Measurements from ENCODE around the gene MFN2. TPM values are rescaled to one million over a fixed set of nuclear protein-coding genes. Genes with fewer than 3 reads are reported as not detected.

MFN2 gene
- total RNA-seq (100 to 1,000 TPM in 2 of 4 donors, 10 to 100 TPM in 2; 83.9 to 121 (median 96.9) TPM), polyA plus RNA-seq (10 to 100 TPM; 33.0 to 61.5 (median 58.0) TPM)

- peak; percentile 98 for DNase-seq
- TF ChIP-seq, protein P1, sequence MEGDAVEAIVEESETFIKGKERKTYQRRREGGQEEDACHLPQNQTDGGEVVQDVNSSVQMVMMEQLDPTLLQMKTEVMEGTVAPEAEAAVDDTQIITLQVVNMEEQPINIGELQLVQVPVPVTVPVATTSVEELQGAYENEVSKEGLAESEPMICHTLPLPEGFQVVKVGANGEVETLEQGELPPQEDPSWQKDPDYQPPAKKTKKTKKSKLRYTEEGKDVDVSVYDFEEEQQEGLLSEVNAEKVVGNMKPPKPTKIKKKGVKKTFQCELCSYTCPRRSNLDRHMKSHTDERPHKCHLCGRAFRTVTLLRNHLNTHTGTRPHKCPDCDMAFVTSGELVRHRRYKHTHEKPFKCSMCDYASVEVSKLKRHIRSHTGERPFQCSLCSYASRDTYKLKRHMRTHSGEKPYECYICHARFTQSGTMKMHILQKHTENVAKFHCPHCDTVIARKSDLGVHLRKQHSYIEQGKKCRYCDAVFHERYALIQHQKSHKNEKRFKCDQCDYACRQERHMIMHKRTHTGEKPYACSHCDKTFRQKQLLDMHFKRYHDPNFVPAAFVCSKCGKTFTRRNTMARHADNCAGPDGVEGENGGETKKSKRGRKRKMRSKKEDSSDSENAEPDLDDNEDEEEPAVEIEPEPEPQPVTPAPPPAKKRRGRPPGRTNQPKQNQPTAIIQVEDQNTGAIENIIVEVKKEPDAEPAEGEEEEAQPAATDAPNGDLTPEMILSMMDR (IDR thresholded peaks at IDR 0.05) = no peak
- TF ChIP-seq POLR2AphosphoS5 (IDR thresholded peaks at IDR 0.05) = peak; percentile 79 to 88 (median 84)
- peak; percentile 21 to 45 for TF ChIP-seq POLR2A (IDR thresholded peaks at IDR 0.05)
- 1% methylated on average over 74 of the region's 74 CpGs for WGBS, 2 donors
- Histone ChIP-seq H3K27me3 (no peaks in the 10 kb centered on the region), H3K36me3 (peaks cover 8 to 51% (median 21%) of the 10 kb centered on the region in 4 donors), H3K4me1 (peaks cover 0 to 59% (median 44%) of the 10 kb centered on the region in 4 donors), H3K4me3 (peak within 1 kb of the TSS; percentile 71 to 98 (median 82)), H3K27ac (peak within 1 kb of the TSS; percentile 93 to 98 (median 97)), H3K9me3 (no peaks in the 10 kb centered on the region)
- intact Hi-C loops (cut with DNase I) = loop anchor here (2.0 to 5.0 kb wide), 2 partner anchors 38 to 71 kb away; no protein-coding TSS in a partner anchor
Observed at GRCh38 chr1:11979851-11980675, at the start of gene MFN2. TSS of gene MFN2 (plus strand) at chr1:11980444. CDS start at chr1:11989169, 8,725 bp downstream.

DNA sequence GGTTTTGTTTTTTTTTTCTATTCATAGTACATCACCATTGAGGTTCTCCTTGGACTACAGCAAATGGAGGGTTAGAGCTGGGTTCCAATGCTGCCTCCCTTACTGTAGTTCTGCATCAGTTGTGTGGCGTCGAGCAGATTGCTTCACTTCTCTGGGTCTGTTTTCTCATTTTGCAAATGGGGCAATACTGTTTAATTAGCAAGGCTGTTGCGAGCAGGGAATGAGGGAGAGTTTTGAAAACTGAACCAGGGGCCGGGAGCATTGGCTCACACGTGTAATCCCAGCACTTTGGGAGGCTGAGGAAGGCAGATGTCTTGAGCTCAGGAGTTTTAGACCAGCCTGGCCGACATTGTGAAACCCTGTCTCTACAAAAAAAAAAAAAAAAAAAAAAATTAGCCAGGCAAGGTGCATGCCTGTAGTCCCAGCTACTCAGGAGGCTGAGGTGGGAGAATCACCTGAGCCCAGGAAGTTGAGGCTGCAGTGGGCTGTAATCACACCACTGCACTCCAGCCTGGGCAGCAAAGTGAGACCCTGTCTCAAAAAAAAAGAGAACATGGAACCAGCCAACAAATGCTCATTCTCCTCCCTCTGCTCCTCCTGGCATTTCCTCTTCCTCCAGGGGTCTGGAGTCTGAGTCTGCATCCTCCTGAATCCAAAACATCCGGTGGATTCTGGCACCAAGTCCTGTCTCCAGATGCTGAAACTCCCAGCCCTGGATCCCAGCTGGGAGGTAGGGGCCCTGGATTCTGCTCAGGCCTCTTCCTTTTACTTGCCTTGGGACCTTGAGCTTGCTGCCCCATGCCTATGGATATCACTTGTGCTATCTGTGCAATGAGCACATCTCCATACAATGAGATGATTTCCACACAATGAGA lies 49.4 kb upstream of the MFN2 start:
- Histone ChIP-seq H3K36me3 (no peaks in the 10 kb centered on the region), H3K27ac (peak overlapping the region; percentile 53 to 76 (median 66)), H3K27me3 (no peaks in the 10 kb centered on the region), H3K9me3 (no peaks in the 10 kb centered on the region), H3K4me1 (peaks cover 0 to 48% (median 38%) of the 10 kb centered on the region in 4 donors), H3K4me3 (no peak overlapping the region)
- intact Hi-C loops (cut with DNase I) = no loop called here
- DNase-seq = no peak
- TF ChIP-seq, protein P1 (IDR thresholded peaks at IDR 0.05) = no peak
- TF ChIP-seq POLR2A (IDR thresholded peaks at IDR 0.05) = no peak
- no peak for TF ChIP-seq POLR2AphosphoS5 (IDR thresholded peaks at IDR 0.05)
- 69 to 71% methylated on average over 7 of the region's 7 CpGs for WGBS, 2 donors

- H3K4me1 ChIP-seq = peaks cover 0 to 51% (median 41%) of the 10 kb centered on the region in 4 donors
- H3K9me3 ChIP-seq = no peaks in the 10 kb centered on the region
- H3K27ac ChIP-seq = no peak overlapping the region
- no peaks in the 10 kb centered on the region for H3K27me3 ChIP-seq
- intact Hi-C loops (cut with DNase I) = no loop called here
- H3K36me3 ChIP-seq = no peaks in the 10 kb centered on the region
- no peak for TF ChIP-seq EP300 (IDR thresholded peaks at IDR 0.05)
- no peak for TF ChIP-seq POLR2A (IDR thresholded peaks at IDR 0.05)
- TF ChIP-seq, protein P1 (IDR thresholded peaks at IDR 0.05) = no peak
- TF ChIP-seq POLR2AphosphoS5 (IDR thresholded peaks at IDR 0.05) = no peak
- H3K4me3 ChIP-seq = no peak overlapping the region
- DNase-seq = no peak
- WGBS, 2 donors = 91 to 92% methylated on average over 10 of the region's 10 CpGs
Observed at GRCh38 chr1:11931845-11932244, 48.4 kb upstream of the MFN2 start.

- H3K36me3 ChIP-seq = no peaks in the 10 kb centered on the region
- H3K4me1 ChIP-seq = peaks cover 0 to 67% (median 51%) of the 10 kb centered on the region in 4 donors
- no peaks in the 10 kb centered on the region for H3K27me3 ChIP-seq
- peak within 1 kb of the TSS; percentile 85 to 91 (median 90) for H3K27ac ChIP-seq
- peak; percentile 72 to 91 (median 88) for TF ChIP-seq POLR2AphosphoS5 (IDR thresholded peaks at IDR 0.05)
- TF ChIP-seq POLR2A (IDR thresholded peaks at IDR 0.05) = peak; percentile 22 to 33
- TF ChIP-seq, protein P1 (IDR thresholded peaks at IDR 0.05) = no peak
- no peak for TF ChIP-seq EP300 (IDR thresholded peaks at IDR 0.05)
- intact Hi-C loops (cut with DNase I) = no loop called here
- peak; percentile 95 for DNase-seq
- H3K4me3 ChIP-seq = peak within 1 kb of the TSS; percentile 60 to 69 (median 65)
- no peaks in the 10 kb centered on the region for H3K9me3 ChIP-seq
- WGBS, 2 donors = 1% methylated on average over 55 of the region's 55 CpGs
Observed at GRCh38 chr1:11934302-11935056, 45.8 kb upstream of the MFN2 start, which contains the start of gene PLOD1. TSS of gene PLOD1 (plus strand) at chr1:11934717. CDS start at chr1:11934780, 63 bp downstream.
